HTR-8/SVneo (cell line): ENCODE data around the gene HTRA3.
A peak's percentile ranks its signal among the peaks of the same experiment; 100 is the strongest.
"Not testable (repeated sequence)": the region's sequence is repeated elsewhere in the genome, so short reads cannot be mapped to it uniquely, and the experiment has no call there.

Experiments used
- DNase-seq: peaks from one replicate; pipeline ENCODE4 v3.0.0; 2011; ENCODE audit warnings: low spot score, mixed read lengths; ENCODE audit not compliant: insufficient read length
- FAIRE-seq: peaks from 2 replicates; lab custom pipeline; 2011; peaks lifted over from hg19 to GRCh38; lab: Jason Lieb, UNC

HTRA3 gene

GRCh38 chr4:8333726-8334460 is 64.3 kb downstream of the HTRA3 start:
- DNase-seq (no peak), FAIRE-seq (no peak)

GRCh38 chr4:8334786-8335460 is 65.4 kb downstream of the HTRA3 start:
- peak; percentile 54 for FAIRE-seq
- DNase-seq, result no peak

GRCh38 chr4:8335848-8336247 is 66.3 kb downstream of the HTRA3 start:
- DNase-seq (no peak), FAIRE-seq (no peak)

GRCh38 chr4:8336412-8337075 is 67.0 kb downstream of the HTRA3 start:
- peak; percentile 27 for DNase-seq
- FAIRE-seq, result no peak

GRCh38 chr4:8338351-8338961 is 68.9 kb downstream of the HTRA3 start:
- FAIRE-seq (no peak), DNase-seq (no peak)

- DNase-seq (no peak), FAIRE-seq (no peak)
Measured at GRCh38 chr4:8340781-8341241, 71.3 kb downstream of the HTRA3 start.

- not testable (repeated sequence) for FAIRE-seq, DNase-seq
Measured at GRCh38 chr4:8341281-8341680, 71.7 kb downstream of the HTRA3 start.

- FAIRE-seq, result no peak
- no peak for DNase-seq
Measured at GRCh38 chr4:8341691-8342090, 72.1 kb downstream of the HTRA3 start.

GRCh38 chr4:8342651-8343261 is 73.2 kb downstream of the HTRA3 start:
- no peak for FAIRE-seq
- DNase-seq, result no peak

GRCh38 chr4:8343262-8343966 is 73.9 kb downstream of the HTRA3 start:
- FAIRE-seq (no peak), DNase-seq (no peak)

- no peak for FAIRE-seq
- no peak for DNase-seq
Measured at GRCh38 chr4:8343967-8344331, 74.4 kb downstream of the HTRA3 start.

- no peak for DNase-seq
- FAIRE-seq, result no peak
Measured at GRCh38 chr4:8344377-8344776, 74.8 kb downstream of the HTRA3 start.

GRCh38 chr4:8345053-8345945 is 75.7 kb downstream of the HTRA3 start:
- no peak for FAIRE-seq
- DNase-seq, result no peak

- DNase-seq, result no peak
- no peak for FAIRE-seq
Measured at GRCh38 chr4:8345946-8346814, 76.6 kb downstream of the HTRA3 start.

GRCh38 chr4:8346838-8347605 is 77.5 kb downstream of the HTRA3 start:
- no peak for FAIRE-seq

GRCh38 chr4:8347660-8348059 is 78.1 kb downstream of the HTRA3 start:
- DNase-seq (no peak), FAIRE-seq (no peak)

More at GRCh38 chr4:8346838-8347605, 77.5 kb downstream of the HTRA3 start:
- DNase-seq, result no peak

- no peak for DNase-seq
- no peak for FAIRE-seq
Measured at GRCh38 chr4:8348071-8348470, 78.5 kb downstream of the HTRA3 start.
